HG03442 (cell line): ENCODE measurements around the gene OGA.

Experiments
- ATAC-seq: cut with Tn5 transposase; IDR thresholded peaks from one replicate; pipeline ENCODE4 v1.9.1; 2021; ENCODE audit warnings: mild to moderate bottlenecking, moderate library complexity; ENCODE audit not compliant: unreplicated experiment

The OGA gene

GRCh38 chr10:101818119-101818871 is at the start of gene OGA:
Gene OGA, minus strand, starts transcription at chr10:101818444. Its CDS starts 422 bp downstream, at chr10:101818022.
- ATAC-seq: peak; percentile 85

GRCh38 chr10:101867931-101868330 is 49.7 kb upstream of the OGA start:
- ATAC-seq: no peak

GRCh38 chr10:101859530-101859929 is 41.3 kb upstream of the OGA start:
- ATAC-seq: peak; percentile 17

GRCh38 chr10:101858723-101859500 is 40.7 kb upstream of the OGA start:
- ATAC-seq: peak; percentile 83

- no peak for ATAC-seq
Observed at GRCh38 chr10:101857802-101858476, 39.7 kb upstream of the OGA start.

- ATAC-seq: no peak
Observed at GRCh38 chr10:101856626-101857025, 38.4 kb upstream of the OGA start.

- ATAC-seq: no peak
Observed at GRCh38 chr10:101851411-101852116, 33.3 kb upstream of the OGA start.

GRCh38 chr10:101850749-101851148 is 32.5 kb upstream of the OGA start:
- no peak for ATAC-seq

GRCh38 chr10:101848894-101849351 is 30.7 kb upstream of the OGA start:
- no peak for ATAC-seq

GRCh38 chr10:101848408-101848807 is 30.2 kb upstream of the OGA start:
- ATAC-seq: no peak

- no peak for ATAC-seq
Observed at GRCh38 chr10:101845893-101846292, 27.6 kb upstream of the OGA start.

GRCh38 chr10:101843032-101844021 is 25.1 kb upstream of the OGA start, which contains the start of gene KCNIP2:
Gene KCNIP2, minus strand, starts transcription at chr10:101843800. Its CDS starts 232 bp downstream, at chr10:101843568.
- no peak for ATAC-seq

GRCh38 chr10:101841826-101842225 is 23.6 kb upstream of the OGA start:
- ATAC-seq: no peak

- peak; percentile 51 for ATAC-seq
Observed at GRCh38 chr10:101840741-101841453, 22.7 kb upstream of the OGA start.

- ATAC-seq: no peak
Observed at GRCh38 chr10:101840102-101840684, 21.9 kb upstream of the OGA start.

- no peak for ATAC-seq
Observed at GRCh38 chr10:101839416-101840063, 21.3 kb upstream of the OGA start.

GRCh38 chr10:101839002-101839401 is 20.8 kb upstream of the OGA start:
- no peak for ATAC-seq

GRCh38 chr10:101838416-101838970 is 20.2 kb upstream of the OGA start:
- ATAC-seq: no peak
